Measurements from ENCODE around the gene CFAP99. TPM values are rescaled to one million over a fixed set of nuclear protein-coding genes. Genes with fewer than 3 reads are reported as not detected.

The CFAP99 gene
- polyA plus RNA-seq, 3 donors, result 0.15 to 0.27 TPM; not detected in 1

GRCh38 chr4:2425386-2426068 lies 6.8 kb downstream of the CFAP99 start:
- Mint-ChIP-seq H3K27me3 (ENCODE audit: low read depth in 3 of 3) (peaks cover 10 to 16% (median 11%) of the 10 kb centered on the region in 3 donors), H3K36me3 (no peaks in the 10 kb centered on the region), H3K4me1 (peaks cover 4% of the 10 kb centered on the region), H3K27ac (no peak overlapping the region), H3K4me3 (no peak overlapping the region), H3K9me3 (peaks cover 2 to 13% (median 4%) of the 10 kb centered on the region in 7 donors)
- Histone ChIP-seq H3K36me3 (replicated peaks in 1 of 2; ENCODE audit: control insufficient read depth in 1 of 2, insufficient read depth in 2 of 2, low read length in 2 of 2) (no peaks in the 10 kb centered on the region), H4K20me1 (ENCODE audit: insufficient read depth, low read length) (no peaks in the 10 kb centered on the region), H3K4me1 (ENCODE audit: control insufficient read depth in 1 of 2, insufficient read depth in 2 of 2, low read length in 2 of 2) (no peaks in the 10 kb centered on the region), H3K9me3 (replicated peaks in 1 of 2; ENCODE audit: control insufficient read depth in 1 of 2, insufficient read depth in 1 of 2, low read length in 2 of 2) (peaks cover 0 to 11% of the 10 kb centered on the region in 2 donors), H2AFZ (ENCODE audit: insufficient read depth, low read depth, low read length, poor library complexity, severe bottlenecking) (no peak overlapping the region), H3K4me3 (replicated peaks in 1 of 3; ENCODE audit: low read depth in 2 of 3, low read length in 3 of 3) (no peak overlapping the region), H3K27me3 (ENCODE audit: control insufficient read depth in 2 of 2, insufficient read depth in 2 of 2, low read length in 2 of 2) (peaks cover 0 to 4% of the 10 kb centered on the region in 2 donors), H3K4me2 (replicated peaks; ENCODE audit: extremely low read depth, low read length, poor library complexity, severe bottlenecking) (no peak overlapping the region), H3K27ac (ENCODE audit: low read depth in 1 of 2, low read length in 2 of 2) (no peak overlapping the region), H3K79me2 (ENCODE audit: insufficient read depth, low read length) (no peaks in the 10 kb centered on the region), H3K9ac (ENCODE audit: insufficient read depth, low read length, poor library complexity, severe bottlenecking) (no peak overlapping the region)
- no peak for DNase-seq
- 93% methylated on average over 12 of the region's 13 CpGs for WGBS (ENCODE audit: insufficient coverage)
- TF ChIP-seq CTCF (IDR thresholded peaks at IDR 0.05), result no peak
- intact Hi-C loops (cut with micrococcal nuclease), result no loop called here

GRCh38 chr4:2426069-2426397 lies 7.3 kb downstream of the CFAP99 start:
- H3K27ac Mint-ChIP-seq, result no peak overlapping the region

More at GRCh38 chr4:2426069-2426397, 7.3 kb downstream of the CFAP99 start:
- Mint-ChIP-seq H3K9me3 (peaks cover 2 to 18% (median 5%) of the 10 kb centered on the region in 7 donors), H3K36me3 (no peaks in the 10 kb centered on the region), H3K27me3 (ENCODE audit: low read depth in 3 of 3) (peaks cover 5 to 12% (median 7%) of the 10 kb centered on the region in 3 donors), H3K4me1 (no peaks in the 10 kb centered on the region), H3K4me3 (no peak overlapping the region)
- intact Hi-C loops (cut with micrococcal nuclease), result no loop called here
- H3K79me2 ChIP-seq (ENCODE audit: insufficient read depth, low read length), result no peaks in the 10 kb centered on the region
- H3K9ac ChIP-seq (ENCODE audit: insufficient read depth, low read length, poor library complexity, severe bottlenecking), result no peak overlapping the region
- no peaks in the 10 kb centered on the region for H3K36me3 ChIP-seq (replicated peaks in 1 of 2; ENCODE audit: control insufficient read depth in 1 of 2, insufficient read depth in 2 of 2, low read length in 2 of 2)
- H3K4me2 ChIP-seq (replicated peaks; ENCODE audit: extremely low read depth, low read length, poor library complexity, severe bottlenecking), result no peak overlapping the region
- no peak overlapping the region for H3K27ac ChIP-seq (ENCODE audit: low read depth in 1 of 2, low read length in 2 of 2)
- no peaks in the 10 kb centered on the region for H3K4me1 ChIP-seq (ENCODE audit: control insufficient read depth in 1 of 2, insufficient read depth in 2 of 2, low read length in 2 of 2)
- H3K27me3 ChIP-seq (ENCODE audit: control insufficient read depth in 2 of 2, insufficient read depth in 2 of 2, low read length in 2 of 2), result no peaks in the 10 kb centered on the region
- WGBS (ENCODE audit: insufficient coverage), result 87% methylated on average over 6 of the region's 8 CpGs
- DNase-seq, result no peak
- no peak for TF ChIP-seq CTCF (IDR thresholded peaks at IDR 0.05)
- no peak overlapping the region for H2AFZ ChIP-seq (ENCODE audit: insufficient read depth, low read depth, low read length, poor library complexity, severe bottlenecking)
- H3K4me3 ChIP-seq (replicated peaks in 1 of 3; ENCODE audit: low read depth in 2 of 3, low read length in 3 of 3), result no peak overlapping the region
- no peaks in the 10 kb centered on the region for H4K20me1 ChIP-seq (ENCODE audit: insufficient read depth, low read length)
- peaks cover 0 to 15% of the 10 kb centered on the region in 2 donors for H3K9me3 ChIP-seq (replicated peaks in 1 of 2; ENCODE audit: control insufficient read depth in 1 of 2, insufficient read depth in 1 of 2, low read length in 2 of 2)
